Measurements from ENCODE around the gene MCM8. TPM values are rescaled to one million over a fixed set of nuclear protein-coding genes. Genes with fewer than 3 reads are reported as not detected.

MCM8 gene
- polyA plus RNA-seq, 1 donor from 2014 or later = 5.1 TPM

GRCh38 chr20:6017880-6018279, 67.4 kb downstream of the MCM8 start:
- H3K36me3 ChIP-seq (ENCODE audit: insufficient read depth, low read length) = peaks cover 4% of the 10 kb centered on the region
- no peaks in the 10 kb centered on the region for H4K20me1 ChIP-seq (ENCODE audit: insufficient read depth)
- H3F3A ChIP-seq (ENCODE audit: insufficient read depth, low read length, poor library complexity, severe bottlenecking) = no peaks in the 10 kb centered on the region
- no peak overlapping the region for H3K4me3 ChIP-seq (ENCODE audit: low read length)
- H3K9ac ChIP-seq (ENCODE audit: low read length) = no peak overlapping the region
- no peaks in the 10 kb centered on the region for H3K9me2 ChIP-seq (ENCODE audit: insufficient read depth, low read length)
- TF ChIP-seq EZH2 (IDR thresholded peaks at IDR 0.05; ENCODE audit: borderline replicate concordance, insufficient read depth, low read length, poor library complexity, severe bottlenecking) = no peak
- TF ChIP-seq SMC3 (conservative IDR thresholded peaks at IDR 0.05; ENCODE audit: poor library complexity) = no peak
- TF ChIP-seq RAD21 (conservative IDR thresholded peaks at IDR 0.05) = no peak
- TF ChIP-seq TAF1 (IDR thresholded peaks at IDR 0.05; ENCODE audit: low read depth) = no peak
- no peak overlapping the region for H3K4me2 ChIP-seq (ENCODE audit: low read length)
- H2AFZ ChIP-seq (ENCODE audit: low read depth, low read length) = no peak overlapping the region
- no peak overlapping the region for H3K27ac ChIP-seq (ENCODE audit: low read length)
- H3K9me3 ChIP-seq (ENCODE audit: low read length) = no peaks in the 10 kb centered on the region
- no peaks in the 10 kb centered on the region for H3K27me3 ChIP-seq (ENCODE audit: insufficient read depth, low read depth, low read length)
- H3K79me2 ChIP-seq (replicated peaks; ENCODE audit: insufficient read depth, low read length) = no peaks in the 10 kb centered on the region

- peaks cover 8% of the 10 kb centered on the region for H3K9me3 ChIP-seq (ENCODE audit: low read length)
- H3K79me2 ChIP-seq (replicated peaks; ENCODE audit: insufficient read depth, low read length) = no peaks in the 10 kb centered on the region
- no peak overlapping the region for H3K4me3 ChIP-seq (ENCODE audit: low read length)
- H3K27ac ChIP-seq (ENCODE audit: low read length) = no peak overlapping the region
- H3K36me3 ChIP-seq (ENCODE audit: insufficient read depth, low read length) = peaks cover 8% of the 10 kb centered on the region
- H3K9me2 ChIP-seq (ENCODE audit: insufficient read depth, low read length) = no peaks in the 10 kb centered on the region
- TF ChIP-seq, protein P1, sequence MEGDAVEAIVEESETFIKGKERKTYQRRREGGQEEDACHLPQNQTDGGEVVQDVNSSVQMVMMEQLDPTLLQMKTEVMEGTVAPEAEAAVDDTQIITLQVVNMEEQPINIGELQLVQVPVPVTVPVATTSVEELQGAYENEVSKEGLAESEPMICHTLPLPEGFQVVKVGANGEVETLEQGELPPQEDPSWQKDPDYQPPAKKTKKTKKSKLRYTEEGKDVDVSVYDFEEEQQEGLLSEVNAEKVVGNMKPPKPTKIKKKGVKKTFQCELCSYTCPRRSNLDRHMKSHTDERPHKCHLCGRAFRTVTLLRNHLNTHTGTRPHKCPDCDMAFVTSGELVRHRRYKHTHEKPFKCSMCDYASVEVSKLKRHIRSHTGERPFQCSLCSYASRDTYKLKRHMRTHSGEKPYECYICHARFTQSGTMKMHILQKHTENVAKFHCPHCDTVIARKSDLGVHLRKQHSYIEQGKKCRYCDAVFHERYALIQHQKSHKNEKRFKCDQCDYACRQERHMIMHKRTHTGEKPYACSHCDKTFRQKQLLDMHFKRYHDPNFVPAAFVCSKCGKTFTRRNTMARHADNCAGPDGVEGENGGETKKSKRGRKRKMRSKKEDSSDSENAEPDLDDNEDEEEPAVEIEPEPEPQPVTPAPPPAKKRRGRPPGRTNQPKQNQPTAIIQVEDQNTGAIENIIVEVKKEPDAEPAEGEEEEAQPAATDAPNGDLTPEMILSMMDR (IDR thresholded peaks at IDR 0.05; ENCODE audit: poor library complexity, severe bottlenecking) = no peak
- TF ChIP-seq EP300 (conservative IDR thresholded peaks at IDR 0.05; ENCODE audit: poor library complexity, severe bottlenecking) = no peak
- TF ChIP-seq TAF1 (IDR thresholded peaks at IDR 0.05; ENCODE audit: low read depth) = no peak
- TF ChIP-seq RAD21 (conservative IDR thresholded peaks at IDR 0.05) = no peak
- TF ChIP-seq SMC3 (conservative IDR thresholded peaks at IDR 0.05; ENCODE audit: poor library complexity) = no peak
- no peak for TF ChIP-seq REST (IDR thresholded peaks at IDR 0.05; ENCODE audit: borderline replicate concordance)
- TF ChIP-seq EZH2 (IDR thresholded peaks at IDR 0.05; ENCODE audit: borderline replicate concordance, insufficient read depth, low read length, poor library complexity, severe bottlenecking) = no peak
- TF ChIP-seq MXI1 (conservative IDR thresholded peaks at IDR 0.05; ENCODE audit: poor library complexity, severe bottlenecking) = no peak
- no peak for TF ChIP-seq POLR2AphosphoS5 (IDR thresholded peaks at IDR 0.05)
- no peaks in the 10 kb centered on the region for H4K20me1 ChIP-seq (ENCODE audit: insufficient read depth)
- H3K27me3 ChIP-seq (ENCODE audit: insufficient read depth, low read depth, low read length) = no peaks in the 10 kb centered on the region
- H3K9ac ChIP-seq (ENCODE audit: low read length) = no peak overlapping the region
- H3F3A ChIP-seq (ENCODE audit: insufficient read depth, low read length, poor library complexity, severe bottlenecking) = no peaks in the 10 kb centered on the region
- H3K4me2 ChIP-seq (ENCODE audit: low read length) = no peak overlapping the region
- H2AFZ ChIP-seq (ENCODE audit: low read depth, low read length) = no peak overlapping the region
These were observed 74.3 kb downstream of the MCM8 start for GRCh38 chr20:6024768-6025167.
